HG02970 (cell line): Measurements from ENCODE around the gene IGFL4.
A peak's percentile ranks its signal among the peaks of the same experiment; 100 is the strongest.

Source experiments
- ATAC-seq: cut with Tn5 transposase; IDR thresholded peaks from one replicate; pipeline ENCODE4 v1.9.1; 2021; ENCODE audit warnings: mild to moderate bottlenecking, moderate library complexity, moderate number of reproducible peaks; ENCODE audit not compliant: unreplicated experiment, low FRiP score

The IGFL4 gene

GRCh38 chr19:45998834-45999233 is 42.0 kb downstream of the IGFL4 start:
- ATAC-seq = no peak

GRCh38 chr19:45996933-45997332 is 43.9 kb downstream of the IGFL4 start:
- ATAC-seq = no peak

DNA sequence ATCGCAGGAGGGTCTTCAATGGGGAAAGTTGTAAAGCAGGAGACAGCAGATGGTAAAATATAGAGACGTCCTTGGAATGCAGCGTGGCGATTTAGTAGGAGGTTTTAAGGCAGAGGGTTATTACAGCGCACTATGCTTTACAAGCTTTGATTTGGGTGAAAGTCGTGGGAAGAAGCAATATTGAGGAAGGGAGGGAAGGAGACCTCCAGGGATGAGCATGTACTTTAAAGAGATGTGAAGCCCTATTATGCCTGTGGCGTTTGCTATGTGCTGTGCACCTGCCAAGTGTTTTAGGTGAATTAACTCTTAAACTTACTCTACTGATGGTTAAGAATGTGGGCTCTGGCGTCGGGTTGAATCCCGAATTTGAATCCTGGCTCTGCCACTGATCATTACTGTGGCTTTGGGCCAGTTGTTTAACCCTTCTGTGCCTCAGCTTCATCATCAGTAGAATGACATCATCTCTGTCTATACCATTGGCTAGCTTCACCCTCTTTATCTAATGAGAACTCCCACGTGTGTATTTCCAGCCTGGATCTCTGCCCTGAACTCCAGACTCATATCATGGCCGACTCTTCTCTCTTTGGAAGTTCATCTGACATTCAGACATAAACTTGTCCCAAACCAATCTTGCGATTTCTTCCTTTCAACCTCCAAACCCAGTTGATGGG is 45.0 kb downstream of the IGFL4 start:
- ATAC-seq = no peak

- ATAC-seq = peak; percentile 98
These were observed 45.6 kb downstream of the IGFL4 start, which contains the start of gene CCDC61 for GRCh38 chr19:45994998-45995714. TSS of gene CCDC61 (plus strand) at chr19:45995467. CDS start at chr19:46003019, 7,552 bp downstream.

- no peak for ATAC-seq
These were observed 46.3 kb downstream of the IGFL4 start for GRCh38 chr19:45994456-45994997.

- no peak for ATAC-seq
These were observed 50.6 kb downstream of the IGFL4 start for GRCh38 chr19:45990113-45990728.
